Left forelimb (tissue), 1 donor: ENCODE data around the gene CNGA1.
A peak's percentile ranks its signal among the peaks of the same experiment; 100 is the strongest.
"Not testable (repeated sequence)": the region's sequence is repeated elsewhere in the genome, so short reads cannot be mapped to it uniquely, and the experiment has no call there.

Experiments used
- DNase-seq: peaks from one replicate; pipeline ENCODE4 v3.0.0-alpha.2; 2018; ENCODE audit warnings: low spot score

CNGA1 gene

GRCh38 chr4:47968847-47969246, 47.6 kb downstream of the CNGA1 start:
- DNase-seq = no peak

- DNase-seq = no peak
These were observed 61.8 kb downstream of the CNGA1 start for GRCh38 chr4:47954677-47955076.

- no peak for DNase-seq
These were observed 62.2 kb downstream of the CNGA1 start for GRCh38 chr4:47954245-47954644.

GRCh38 chr4:47945930-47946726, 70.4 kb downstream of the CNGA1 start:
- DNase-seq = no peak

- DNase-seq = no peak
These were observed 74.2 kb downstream of the CNGA1 start for GRCh38 chr4:47942081-47942819.

GRCh38 chr4:47939456-47939855, 77.0 kb downstream of the CNGA1 start:
- DNase-seq = no peak

- no peak for DNase-seq
These were observed 80.1 kb downstream of the CNGA1 start for GRCh38 chr4:47936336-47936735.

GRCh38 chr4:47933840-47934239, 82.6 kb downstream of the CNGA1 start:
- DNase-seq = no peak

GRCh38 chr4:47930971-47931804, 85.3 kb downstream of the CNGA1 start:
- no peak for DNase-seq

- no peak for DNase-seq
These were observed 86.7 kb downstream of the CNGA1 start for GRCh38 chr4:47929682-47930201.

- no peak for DNase-seq
These were observed 89.7 kb downstream of the CNGA1 start for GRCh38 chr4:47926667-47927258.

- not testable (repeated sequence) for DNase-seq
These were observed 93.2 kb downstream of the CNGA1 start for GRCh38 chr4:47923261-47923608.

GRCh38 chr4:47922436-47923260, 93.8 kb downstream of the CNGA1 start:
- not testable (repeated sequence) for DNase-seq

GRCh38 chr4:47917163-47917562, 99.3 kb downstream of the CNGA1 start:
- not testable (repeated sequence) for DNase-seq

GRCh38 chr4:47915378-47915777, 101.1 kb downstream of the CNGA1 start:
- DNase-seq = no peak

GRCh38 chr4:47914926-47915237, 101.6 kb downstream of the CNGA1 start:
- DNase-seq = no peak

- DNase-seq = peak; percentile 97
These were observed 102.1 kb downstream of the CNGA1 start, which contains the start of gene NFXL1 for GRCh38 chr4:47914220-47914925. NFXL1 (minus strand) TSS chr4:47914583; CDS start chr4:47914203, 380 bp downstream.

GRCh38 chr4:47913861-47914219, 102.6 kb downstream of the CNGA1 start:
- peak; percentile 71 for DNase-seq

- DNase-seq = no peak
These were observed 103.2 kb downstream of the CNGA1 start for GRCh38 chr4:47913330-47913729.

- no peak for DNase-seq
These were observed 109.3 kb downstream of the CNGA1 start for GRCh38 chr4:47907089-47907646.
